GM23338 (cell line): ENCODE data around the gene CYP4F2. TPM values are rescaled to one million over a fixed set of nuclear protein-coding genes. Genes with fewer than 3 reads are reported as not detected.
"Not testable (repeated sequence)": the region's sequence is repeated elsewhere in the genome, so short reads cannot be mapped to it uniquely, and the experiment has no call there.

ENCODE experiments used
- ATAC-seq: fragments of 200-7000 bp; cut with Tn5 transposase; 3 replicates; pipeline ENCODE4 v1.9.1; 2020
- DNase-seq: peaks from one replicate; pipeline ENCODE4 v3.0.0-alpha.2; 2015; ENCODE audit warnings: low spot score
- H2AFZ ChIP-seq: fragments of 200-600 bp; sonication (generic); 2 replicates; pipeline ENCODE4 v1.8.0; 2016; ENCODE audit warnings: antibody characterized with exemption, mild to moderate bottlenecking, moderate library complexity
- H3F3A ChIP-seq: fragments of 200-600 bp; sonication (generic); replicated peaks from 2 replicates; pipeline ENCODE4 v1.8.0; 2017; ENCODE audit warnings: antibody characterized with exemption, mixed run types, low read depth
- H3K27ac ChIP-seq: fragments of 200-600 bp; sonication (generic); 2 replicates; pipeline ENCODE4 v1.6.1; 2016; ENCODE audit warnings: low read depth
- H3K27me3 ChIP-seq: fragments of 200-600 bp; sonication (generic); 2 replicates; pipeline ENCODE4 v1.8.0; 2016; ENCODE audit warnings: mild to moderate bottlenecking, mixed run types, moderate library complexity; ENCODE audit not compliant: insufficient read depth
- H3K36me3 ChIP-seq: fragments of 200-600 bp; sonication (generic); 2 replicates; pipeline ENCODE4 v1.8.0; 2016; ENCODE audit warnings: mild to moderate bottlenecking; ENCODE audit not compliant: insufficient read depth
- H3K4me1 ChIP-seq: fragments of 200-600 bp; sonication (generic); 2 replicates; pipeline ENCODE4 v1.8.0; 2016; ENCODE audit warnings: mild to moderate bottlenecking, moderate library complexity; ENCODE audit not compliant: insufficient read depth
- H3K4me2 ChIP-seq: fragments of 200-600 bp; sonication (generic); 2 replicates; pipeline ENCODE4 v1.7.1; 2017; ENCODE audit warnings: mixed run types
- H3K4me3 ChIP-seq: fragments of 200-600 bp; sonication (generic); 2 replicates; pipeline ENCODE4 v1.6.1; 2016; ENCODE audit warnings: mixed run types
- H3K79me2 ChIP-seq: fragments of 200-600 bp; sonication (generic); replicated peaks from 2 replicates; pipeline ENCODE4 v1.8.0; 2017; ENCODE audit warnings: mild to moderate bottlenecking; ENCODE audit not compliant: insufficient read depth
- H3K9me2 ChIP-seq: fragments of 200-600 bp; sonication (generic); 2 replicates; pipeline ENCODE4 v1.8.0; 2017; ENCODE audit not compliant: insufficient read depth
- H4K20me1 ChIP-seq: fragments of 200-600 bp; sonication (generic); replicated peaks from 2 replicates; pipeline ENCODE4 v1.8.0; 2017; ENCODE audit warnings: mild to moderate bottlenecking; ENCODE audit not compliant: insufficient read depth
- H3K27ac Mint-ChIP-seq: 2 replicates; pipeline ENCODE4 v1.8.0; 2020; ENCODE audit warnings: inconsistent platforms, mild to moderate bottlenecking, moderate library complexity, mixed read lengths
- H3K27me3 Mint-ChIP-seq: 3 replicates; pipeline ENCODE4 v1.8.0; 2022; ENCODE audit warnings: low read depth, mild to moderate bottlenecking, moderate library complexity, mixed read lengths, inconsistent platforms; ENCODE audit not compliant: insufficient read depth, poor library complexity
- H3K36me3 Mint-ChIP-seq: 3 replicates; pipeline ENCODE4 v1.8.0; 2021; ENCODE audit warnings: low read depth, mild to moderate bottlenecking, inconsistent platforms, moderate library complexity, mixed read lengths
- H3K4me1 Mint-ChIP-seq: 3 replicates; pipeline ENCODE4 v1.8.0; 2020; ENCODE audit warnings: mild to moderate bottlenecking, inconsistent platforms, mixed read lengths
- H3K4me3 Mint-ChIP-seq: 3 replicates; pipeline ENCODE4 v1.8.0; 2021; ENCODE audit warnings: moderate library complexity, mild to moderate bottlenecking, inconsistent platforms, mixed read lengths
- H3K9me3 Mint-ChIP-seq: 3 replicates; pipeline ENCODE4 v1.8.0; 2020; ENCODE audit warnings: moderate library complexity, mild to moderate bottlenecking, inconsistent platforms, mixed read lengths
- EZH2 ChIP-seq: fragments of 200-600 bp; sonication (generic); IDR thresholded peaks from one replicate; pipeline ENCODE4 v1.8.0; 2017; ENCODE audit warnings: antibody characterized with exemption, mild to moderate bottlenecking, low read depth; ENCODE audit not compliant: unreplicated experiment
- EZH2phosphoT487 ChIP-seq: fragments of 200-600 bp; sonication (generic); IDR thresholded peaks from one replicate; pipeline ENCODE4 v1.8.1; 2018; ENCODE audit warnings: antibody characterized with exemption; ENCODE audit not compliant: unreplicated experiment
- JUNB ChIP-seq: IDR thresholded peaks from one replicate; pipeline ENCODE4 v1.6.1; 2016; ENCODE audit warnings: antibody characterized with exemption; ENCODE audit not compliant: unreplicated experiment
- NANOG ChIP-seq: IDR thresholded peaks from 2 replicates; pipeline ENCODE4 v1.6.1; 2016; ENCODE audit warnings: antibody characterized with exemption, borderline replicate concordance
- POLR2AphosphoS5 ChIP-seq: IDR thresholded peaks from 2 replicates; pipeline ENCODE4 v1.6.1; 2016; ENCODE audit warnings: antibody characterized with exemption, low read depth
- STAT1 ChIP-seq: IDR thresholded peaks from one replicate; pipeline ENCODE4 v1.6.1; 2016; ENCODE audit warnings: antibody characterized with exemption; ENCODE audit not compliant: unreplicated experiment
- ZNF114 ChIP-seq: fragments of 250-450 bp; sonication (Bioruptor Pico); IDR thresholded peaks from 2 replicates; pipeline ENCODE4 v1.5.0; 2020; ENCODE audit warnings: mild to moderate bottlenecking, moderate library complexity
- ZNF331 ChIP-seq: fragments of 250-450 bp; sonication (Bioruptor Pico); IDR thresholded peaks from 2 replicates; pipeline ENCODE4 v1.5.0; 2020; ENCODE audit warnings: low read depth, mild to moderate bottlenecking, moderate library complexity
- polyA plus RNA-seq: library from polyadenylated mRNA; unstranded; fragments of >200 nt; fragmentation: Nextera tagmentation; extraction: Ambion mirVana; gene quantifications from 2 replicates; pipeline ENCODE4 v1.2.1, GENCODE V29; 2016
- total RNA-seq: library from RNA; depleted of rRNA; stranded (reverse); fragments of >200 nt; shearing (Covaris generic); gene quantifications from 2 replicates; pipeline ENCODE4 v1.2.3, GENCODE V29; 2014
- TF ChIP-seq, protein P1 (sequence below): IDR thresholded peaks from 2 replicates; pipeline ENCODE4 v1.6.1; 2016; ENCODE audit warnings: antibody characterized with exemption
- TF ChIP-seq, protein P2 (sequence below), 2 experiments: fragments of 200-600 bp in 1 of 2; sonication (generic) in 1 of 2; conservative IDR thresholded peaks; 2 replicates each; pipeline versions ENCODE4 v1.5.1 to v1.6.1; 2016 to 2017; ENCODE audit warnings: antibody characterized with exemption in 2 of 2, low read depth in 2 of 2, mild to moderate bottlenecking in 2 of 2, moderate library complexity in 1 of 2
- TF ChIP-seq, protein P3 (sequence below): IDR thresholded peaks from one replicate; pipeline ENCODE4 v1.6.1; 2018; ENCODE audit warnings: antibody characterized with exemption; ENCODE audit not compliant: unreplicated experiment

CYP4F2 gene
- total and polyA plus RNA-seq, 2 experiments from 2014 or later, result not detected

DNA sequence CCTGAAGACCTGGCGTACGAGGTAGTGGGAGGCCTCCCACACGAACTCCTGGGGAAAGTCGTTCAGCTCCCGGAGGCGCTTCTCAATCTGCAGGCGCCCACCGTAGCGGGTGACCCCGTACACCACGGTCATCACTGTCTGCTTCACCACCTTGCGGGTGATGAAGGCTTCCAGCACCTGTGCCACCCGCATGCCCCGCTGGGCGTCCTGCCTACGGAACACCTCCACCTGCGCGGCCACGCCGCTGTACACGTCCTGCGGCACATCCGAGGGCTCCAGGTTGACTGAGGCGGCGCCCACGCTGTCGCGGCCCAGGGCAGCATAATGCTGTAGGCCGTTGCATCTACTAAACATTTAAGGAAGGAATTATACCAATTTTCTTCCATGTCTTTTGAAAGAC is 5.0 kb upstream of the CYP4F2 start:
- not testable (repeated sequence) for H3K4me3 Mint-ChIP-seq, DNase-seq, H3F3A ChIP-seq, H4K20me1 ChIP-seq, H3K79me2 ChIP-seq, H3K4me1 Mint-ChIP-seq, H3K9me2 ChIP-seq, ATAC-seq, H3K27me3 Mint-ChIP-seq, H3K4me1 ChIP-seq, H2AFZ ChIP-seq, H3K27me3 ChIP-seq, H3K4me3 ChIP-seq, H3K27ac Mint-ChIP-seq, H3K27ac ChIP-seq, H3K4me2 ChIP-seq
- Mint-ChIP-seq H3K36me3 (peaks cover 40% of the 10 kb centered on the region), H3K9me3 (peaks cover 92% of the 10 kb centered on the region)
- peaks cover 11% of the 10 kb centered on the region; the same call in 1 of the 2 replicates for H3K36me3 ChIP-seq

DNA sequence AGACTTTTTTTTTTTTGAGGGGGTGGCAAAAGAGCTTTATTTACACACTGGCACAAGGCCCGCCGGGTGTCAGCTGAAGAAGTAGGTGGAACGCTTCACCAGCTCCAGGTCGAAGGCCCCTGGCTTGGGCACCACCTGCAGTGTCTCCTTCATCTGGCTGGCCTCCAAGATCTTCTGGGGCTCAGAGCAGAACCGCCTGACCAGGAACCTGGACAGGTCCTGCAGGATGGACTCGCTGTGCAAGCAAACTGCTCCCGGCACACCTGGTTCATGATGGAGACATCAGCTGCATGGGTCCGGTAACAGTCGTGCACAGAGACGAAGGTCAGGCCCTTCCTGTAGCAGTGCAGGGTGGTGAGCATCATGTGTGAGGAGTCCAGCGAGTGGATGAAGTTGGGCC is 4.4 kb upstream of the CYP4F2 start:
- H4K20me1 ChIP-seq, result no peaks in the 10 kb centered on the region
- Mint-ChIP-seq H3K9me3 (peaks cover 92% of the 10 kb centered on the region), H3K4me3 (no peak overlapping the region), H3K36me3 (peaks cover 38% of the 10 kb centered on the region), H3K4me1 (no peaks in the 10 kb centered on the region), H3K27me3 (peaks cover 4% of the 10 kb centered on the region), H3K27ac (no peak overlapping the region)
- H3K79me2 ChIP-seq, result no peaks in the 10 kb centered on the region
- no peak for ATAC-seq
- H3F3A ChIP-seq, result no peaks in the 10 kb centered on the region
- H2AFZ ChIP-seq, result no peak overlapping the region
- H3K27me3 ChIP-seq, result no peaks in the 10 kb centered on the region
- no peaks in the 10 kb centered on the region for H3K9me2 ChIP-seq
- H3K4me2 ChIP-seq, result no peak overlapping the region
- H3K27ac ChIP-seq, result no peak overlapping the region
- H3K4me3 ChIP-seq, result no peak overlapping the region
- peaks cover 6% of the 10 kb centered on the region; the same call in 1 of the 2 replicates for H3K36me3 ChIP-seq
- no peak for TF ChIP-seq POLR2AphosphoS5
- no peak for DNase-seq
- no peaks in the 10 kb centered on the region for H3K4me1 ChIP-seq

DNA sequence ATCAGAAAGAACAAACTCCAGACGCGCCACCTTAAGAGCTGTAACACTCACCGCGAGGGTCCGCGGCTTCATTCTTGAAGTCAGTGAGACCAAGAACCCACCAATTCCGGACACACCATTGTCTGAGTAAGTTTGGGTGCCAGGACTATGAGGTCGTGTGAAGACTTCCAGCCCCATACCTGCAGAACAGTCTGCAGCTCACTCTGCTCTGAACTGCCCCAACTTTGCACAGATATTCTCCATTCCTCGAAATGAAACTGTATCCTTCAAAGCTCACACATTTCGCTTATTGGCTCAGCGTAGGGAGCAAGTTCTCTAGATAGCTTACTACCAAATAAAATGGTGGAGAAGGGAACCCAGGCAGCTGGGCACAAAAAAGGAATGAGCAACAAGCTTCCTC is 2.6 kb upstream of the CYP4F2 start:
- peaks cover 4% of the 10 kb centered on the region for H3K27me3 Mint-ChIP-seq
- H3K36me3 ChIP-seq, result peaks cover 3% of the 10 kb centered on the region; the same call in 1 of the 2 replicates
- no peaks in the 10 kb centered on the region for H3K9me2 ChIP-seq
- H3K27ac Mint-ChIP-seq, result no peak overlapping the region
- no peaks in the 10 kb centered on the region for H3K4me1 ChIP-seq
- H4K20me1 ChIP-seq, result no peaks in the 10 kb centered on the region
- peaks cover 47% of the 10 kb centered on the region for H3K36me3 Mint-ChIP-seq
- no peak overlapping the region for H2AFZ ChIP-seq
- ATAC-seq, result no peak
- no peaks in the 10 kb centered on the region for H3K27me3 ChIP-seq
- H3K79me2 ChIP-seq, result no peaks in the 10 kb centered on the region
- H3K4me3 Mint-ChIP-seq, result no peak overlapping the region
- DNase-seq, result no peak
- TF ChIP-seq EZH2phosphoT487 (no peak), ZNF114 (CRISPR knock-in tag) (no peak), NANOG (no peak), ZNF331 (CRISPR knock-in tag) (no peak), STAT1 (no peak), EZH2 (no peak), JUNB (no peak)
- TF ChIP-seq, protein P1, sequence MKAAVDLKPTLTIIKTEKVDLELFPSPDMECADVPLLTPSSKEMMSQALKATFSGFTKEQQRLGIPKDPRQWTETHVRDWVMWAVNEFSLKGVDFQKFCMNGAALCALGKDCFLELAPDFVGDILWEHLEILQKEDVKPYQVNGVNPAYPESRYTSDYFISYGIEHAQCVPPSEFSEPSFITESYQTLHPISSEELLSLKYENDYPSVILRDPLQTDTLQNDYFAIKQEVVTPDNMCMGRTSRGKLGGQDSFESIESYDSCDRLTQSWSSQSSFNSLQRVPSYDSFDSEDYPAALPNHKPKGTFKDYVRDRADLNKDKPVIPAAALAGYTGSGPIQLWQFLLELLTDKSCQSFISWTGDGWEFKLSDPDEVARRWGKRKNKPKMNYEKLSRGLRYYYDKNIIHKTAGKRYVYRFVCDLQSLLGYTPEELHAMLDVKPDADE, result no peak
- TF ChIP-seq, protein P2, sequence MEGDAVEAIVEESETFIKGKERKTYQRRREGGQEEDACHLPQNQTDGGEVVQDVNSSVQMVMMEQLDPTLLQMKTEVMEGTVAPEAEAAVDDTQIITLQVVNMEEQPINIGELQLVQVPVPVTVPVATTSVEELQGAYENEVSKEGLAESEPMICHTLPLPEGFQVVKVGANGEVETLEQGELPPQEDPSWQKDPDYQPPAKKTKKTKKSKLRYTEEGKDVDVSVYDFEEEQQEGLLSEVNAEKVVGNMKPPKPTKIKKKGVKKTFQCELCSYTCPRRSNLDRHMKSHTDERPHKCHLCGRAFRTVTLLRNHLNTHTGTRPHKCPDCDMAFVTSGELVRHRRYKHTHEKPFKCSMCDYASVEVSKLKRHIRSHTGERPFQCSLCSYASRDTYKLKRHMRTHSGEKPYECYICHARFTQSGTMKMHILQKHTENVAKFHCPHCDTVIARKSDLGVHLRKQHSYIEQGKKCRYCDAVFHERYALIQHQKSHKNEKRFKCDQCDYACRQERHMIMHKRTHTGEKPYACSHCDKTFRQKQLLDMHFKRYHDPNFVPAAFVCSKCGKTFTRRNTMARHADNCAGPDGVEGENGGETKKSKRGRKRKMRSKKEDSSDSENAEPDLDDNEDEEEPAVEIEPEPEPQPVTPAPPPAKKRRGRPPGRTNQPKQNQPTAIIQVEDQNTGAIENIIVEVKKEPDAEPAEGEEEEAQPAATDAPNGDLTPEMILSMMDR (conservative IDR thresholded peaks at IDR 0.05; ENCODE audit: low read depth in 2 of 2), result no peak
- TF ChIP-seq, protein P3, sequence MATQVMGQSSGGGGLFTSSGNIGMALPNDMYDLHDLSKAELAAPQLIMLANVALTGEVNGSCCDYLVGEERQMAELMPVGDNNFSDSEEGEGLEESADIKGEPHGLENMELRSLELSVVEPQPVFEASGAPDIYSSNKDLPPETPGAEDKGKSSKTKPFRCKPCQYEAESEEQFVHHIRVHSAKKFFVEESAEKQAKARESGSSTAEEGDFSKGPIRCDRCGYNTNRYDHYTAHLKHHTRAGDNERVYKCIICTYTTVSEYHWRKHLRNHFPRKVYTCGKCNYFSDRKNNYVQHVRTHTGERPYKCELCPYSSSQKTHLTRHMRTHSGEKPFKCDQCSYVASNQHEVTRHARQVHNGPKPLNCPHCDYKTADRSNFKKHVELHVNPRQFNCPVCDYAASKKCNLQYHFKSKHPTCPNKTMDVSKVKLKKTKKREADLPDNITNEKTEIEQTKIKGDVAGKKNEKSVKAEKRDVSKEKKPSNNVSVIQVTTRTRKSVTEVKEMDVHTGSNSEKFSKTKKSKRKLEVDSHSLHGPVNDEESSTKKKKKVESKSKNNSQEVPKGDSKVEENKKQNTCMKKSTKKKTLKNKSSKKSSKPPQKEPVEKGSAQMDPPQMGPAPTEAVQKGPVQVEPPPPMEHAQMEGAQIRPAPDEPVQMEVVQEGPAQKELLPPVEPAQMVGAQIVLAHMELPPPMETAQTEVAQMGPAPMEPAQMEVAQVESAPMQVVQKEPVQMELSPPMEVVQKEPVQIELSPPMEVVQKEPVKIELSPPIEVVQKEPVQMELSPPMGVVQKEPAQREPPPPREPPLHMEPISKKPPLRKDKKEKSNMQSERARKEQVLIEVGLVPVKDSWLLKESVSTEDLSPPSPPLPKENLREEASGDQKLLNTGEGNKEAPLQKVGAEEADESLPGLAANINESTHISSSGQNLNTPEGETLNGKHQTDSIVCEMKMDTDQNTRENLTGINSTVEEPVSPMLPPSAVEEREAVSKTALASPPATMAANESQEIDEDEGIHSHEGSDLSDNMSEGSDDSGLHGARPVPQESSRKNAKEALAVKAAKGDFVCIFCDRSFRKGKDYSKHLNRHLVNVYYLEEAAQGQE, result no peak
- H3K4me3 ChIP-seq, result no peak overlapping the region
- H3F3A ChIP-seq, result no peaks in the 10 kb centered on the region
- peaks cover 92% of the 10 kb centered on the region for H3K9me3 Mint-ChIP-seq
- H3K27ac ChIP-seq, result no peak overlapping the region
- H3K4me1 Mint-ChIP-seq, result no peaks in the 10 kb centered on the region
- H3K4me2 ChIP-seq, result no peak overlapping the region
